HG03103 (cell line): ENCODE measurements around the gene WIZ.
"Not testable (repeated sequence)": the region's sequence is repeated elsewhere in the genome, so short reads cannot be mapped to it uniquely, and the experiment has no call there.

Experiments used
- ATAC-seq: cut with Tn5 transposase; IDR thresholded peaks from one replicate; pipeline ENCODE4 v1.9.1; 2021; ENCODE audit warnings: low read depth; ENCODE audit not compliant: unreplicated experiment

Gene WIZ, protein sequence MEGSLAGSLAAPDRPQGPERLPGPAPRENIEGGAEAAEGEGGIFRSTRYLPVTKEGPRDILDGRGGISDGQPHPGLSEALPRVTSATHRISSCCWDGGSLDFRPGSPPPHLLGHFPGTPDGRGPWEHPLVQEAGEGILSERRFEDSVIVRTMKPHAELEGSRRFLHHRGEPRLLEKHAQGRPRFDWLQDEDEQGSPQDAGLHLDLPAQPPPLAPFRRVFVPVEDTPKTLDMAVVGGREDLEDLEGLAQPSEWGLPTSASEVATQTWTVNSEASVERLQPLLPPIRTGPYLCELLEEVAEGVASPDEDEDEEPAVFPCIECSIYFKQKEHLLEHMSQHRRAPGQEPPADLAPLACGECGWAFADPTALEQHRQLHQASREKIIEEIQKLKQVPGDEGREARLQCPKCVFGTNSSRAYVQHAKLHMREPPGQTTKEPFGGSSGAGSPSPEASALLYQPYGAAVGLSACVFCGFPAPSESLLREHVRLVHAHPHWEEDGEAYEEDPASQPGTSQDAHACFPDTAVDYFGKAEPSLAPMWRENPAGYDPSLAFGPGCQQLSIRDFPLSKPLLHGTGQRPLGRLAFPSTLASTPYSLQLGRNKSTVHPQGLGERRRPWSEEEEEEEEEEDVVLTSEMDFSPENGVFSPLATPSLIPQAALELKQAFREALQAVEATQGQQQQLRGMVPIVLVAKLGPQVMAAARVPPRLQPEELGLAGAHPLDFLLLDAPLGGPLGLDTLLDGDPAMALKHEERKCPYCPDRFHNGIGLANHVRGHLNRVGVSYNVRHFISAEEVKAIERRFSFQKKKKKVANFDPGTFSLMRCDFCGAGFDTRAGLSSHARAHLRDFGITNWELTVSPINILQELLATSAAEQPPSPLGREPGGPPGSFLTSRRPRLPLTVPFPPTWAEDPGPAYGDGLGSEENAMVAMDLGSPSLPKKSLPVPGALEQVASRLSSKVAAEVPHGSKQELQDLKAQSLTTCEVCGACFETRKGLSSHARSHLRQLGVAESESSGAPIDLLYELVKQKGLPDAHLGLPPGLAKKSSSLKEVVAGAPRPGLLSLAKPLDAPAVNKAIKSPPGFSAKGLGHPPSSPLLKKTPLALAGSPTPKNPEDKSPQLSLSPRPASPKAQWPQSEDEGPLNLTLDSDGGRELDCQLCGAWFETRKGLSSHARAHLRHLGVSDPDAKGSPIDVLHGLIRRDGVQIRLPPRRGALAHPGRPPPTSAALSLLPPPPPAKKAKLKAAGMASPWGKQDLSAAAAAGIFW (N-terminal part only)

DNA sequence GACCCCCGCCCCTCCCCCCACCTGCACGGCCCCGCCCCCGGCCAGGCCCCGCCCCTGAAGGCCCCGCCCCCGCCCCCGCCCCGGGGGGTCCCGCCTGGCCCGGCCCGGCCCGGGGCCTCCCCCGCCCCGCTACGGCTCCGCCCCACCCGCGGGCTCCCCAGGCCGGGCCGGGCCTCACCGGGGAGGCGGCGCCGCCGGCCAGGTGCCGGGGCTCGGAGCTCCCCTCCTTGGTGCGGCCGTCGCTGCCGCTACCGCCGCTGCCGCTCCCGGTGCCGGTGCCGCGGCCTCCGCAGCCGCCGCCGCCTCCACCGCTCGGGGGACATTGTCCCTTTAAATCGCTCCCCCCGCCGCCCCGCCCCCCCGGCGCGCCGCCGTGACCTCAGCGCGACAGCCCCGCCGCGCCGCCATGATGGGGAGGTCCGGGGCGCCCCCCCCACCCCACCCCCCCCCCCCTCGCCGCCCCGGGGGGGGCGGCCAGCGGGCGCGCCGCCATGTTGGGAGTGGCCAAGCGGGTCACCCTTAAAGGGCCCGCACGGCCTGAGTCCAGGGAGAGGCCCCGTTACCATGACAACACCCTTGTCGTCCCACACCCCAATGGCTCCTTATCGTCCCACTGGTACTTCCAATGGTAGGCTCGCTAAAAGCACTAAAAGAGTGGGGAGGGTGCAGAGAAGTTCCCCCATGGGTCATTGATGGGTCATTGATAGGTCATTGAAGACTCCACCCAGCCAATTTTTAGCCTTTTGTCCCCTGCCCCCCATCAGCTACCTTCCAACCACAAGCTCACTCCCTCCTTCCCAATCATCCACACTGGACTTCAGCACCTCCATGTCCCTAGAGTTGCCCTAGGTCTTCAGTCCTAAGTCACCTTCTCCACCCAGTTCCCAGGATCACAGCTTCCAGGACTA lies at the start of gene WIZ:
Gene WIZ, minus strand, starts transcription at position 337 of the 908 bp plus-strand sequence. CDS start 1,649 bp downstream, outside the sequence.
- no peak for ATAC-seq

DNA sequence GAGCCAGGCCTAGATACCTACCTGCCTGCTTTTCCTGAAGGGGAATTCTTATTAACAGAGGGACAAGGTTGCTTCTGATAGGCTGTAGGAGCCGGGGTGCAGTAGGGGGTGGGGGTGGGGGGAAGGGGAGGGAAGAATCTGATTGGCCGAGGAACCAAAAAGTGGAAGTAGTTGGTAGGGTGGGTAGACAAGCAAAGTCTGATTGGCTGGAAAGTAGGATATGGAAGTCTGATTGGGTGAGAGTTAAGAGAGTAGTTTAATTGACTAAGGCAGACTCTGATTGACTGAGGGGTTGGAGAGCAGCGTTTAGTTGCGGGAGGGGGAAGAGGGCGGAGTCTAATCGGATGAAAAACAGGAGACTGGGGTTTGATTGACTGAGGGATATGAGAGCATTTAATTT lies 49.2 kb upstream of the WIZ start:
- ATAC-seq, result no peak

DNA sequence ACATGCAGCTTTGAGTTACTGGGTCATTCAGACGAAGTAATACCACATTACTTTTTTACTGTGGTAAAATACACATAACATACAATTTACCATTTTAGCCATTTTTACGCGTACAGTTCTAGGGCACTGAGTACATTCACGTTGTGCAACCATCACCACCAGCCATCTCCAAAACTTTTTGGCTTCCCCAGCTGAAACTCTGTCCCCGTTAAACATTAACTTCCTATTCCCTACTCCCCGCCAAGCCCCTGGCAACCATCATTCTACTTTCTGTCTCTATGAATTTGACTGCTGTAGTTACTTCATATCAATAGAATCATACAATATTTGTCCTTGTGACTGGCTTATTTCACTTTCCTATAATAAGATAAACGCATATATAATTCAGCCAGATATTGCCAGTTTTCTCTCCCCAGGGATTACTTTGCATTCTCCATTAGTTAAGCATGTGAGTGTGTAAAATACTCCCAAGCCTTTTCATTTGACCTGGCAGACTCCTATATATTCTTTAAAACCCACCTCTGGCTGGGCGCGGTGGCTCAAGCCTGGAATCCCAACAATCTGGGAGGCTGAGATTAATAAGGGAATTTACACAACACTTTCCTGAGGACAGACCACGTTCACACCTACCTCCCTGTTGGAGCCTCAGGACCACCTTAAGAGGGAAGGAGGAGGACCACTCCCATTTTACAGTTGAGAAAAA lies 48.6 kb upstream of the WIZ start:
- ATAC-seq, result no peak

DNA sequence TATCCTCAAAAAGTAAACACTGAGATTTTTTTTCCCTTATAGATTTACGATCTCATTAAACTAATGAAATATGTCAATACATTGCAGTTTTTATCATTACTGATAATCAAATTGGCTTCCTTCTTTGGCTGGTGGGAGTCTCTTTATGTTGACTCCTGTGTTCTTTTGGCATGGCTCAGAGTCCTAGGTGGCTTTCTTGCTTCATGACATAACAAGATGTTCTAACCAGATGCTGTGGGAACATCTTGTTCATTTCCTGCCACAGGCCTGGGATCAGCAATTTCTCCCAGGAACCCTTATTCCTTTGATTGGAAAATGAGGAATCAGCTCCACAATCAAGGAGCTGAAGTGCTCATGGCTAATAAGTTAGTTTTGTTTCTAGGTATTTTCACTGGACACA lies 45.4 kb upstream of the WIZ start:
- ATAC-seq, result no peak

- ATAC-seq, result no peak
Measured at GRCh38 chr19:15488489-15489226, 38.9 kb upstream of the WIZ start.

DNA sequence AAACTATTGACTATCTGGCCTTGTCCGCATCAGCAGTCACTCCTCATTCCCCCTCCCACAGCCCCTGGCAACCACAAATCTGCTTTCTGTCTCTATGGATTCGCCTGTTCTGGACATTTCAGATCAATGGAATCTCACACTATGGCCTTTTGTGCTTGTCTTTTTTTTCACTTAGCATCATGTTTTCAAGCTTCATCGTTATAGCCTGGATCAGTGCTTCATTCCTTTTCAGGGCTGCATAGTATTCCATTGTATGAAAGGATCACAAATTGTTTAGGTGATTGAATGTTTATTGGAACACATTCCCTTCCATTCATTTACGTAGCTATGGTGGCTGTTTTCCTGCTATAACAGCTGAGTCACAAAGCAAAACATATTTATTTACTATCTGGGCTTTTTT lies 37.3 kb upstream of the WIZ start:
- ATAC-seq, result no peak

DNA sequence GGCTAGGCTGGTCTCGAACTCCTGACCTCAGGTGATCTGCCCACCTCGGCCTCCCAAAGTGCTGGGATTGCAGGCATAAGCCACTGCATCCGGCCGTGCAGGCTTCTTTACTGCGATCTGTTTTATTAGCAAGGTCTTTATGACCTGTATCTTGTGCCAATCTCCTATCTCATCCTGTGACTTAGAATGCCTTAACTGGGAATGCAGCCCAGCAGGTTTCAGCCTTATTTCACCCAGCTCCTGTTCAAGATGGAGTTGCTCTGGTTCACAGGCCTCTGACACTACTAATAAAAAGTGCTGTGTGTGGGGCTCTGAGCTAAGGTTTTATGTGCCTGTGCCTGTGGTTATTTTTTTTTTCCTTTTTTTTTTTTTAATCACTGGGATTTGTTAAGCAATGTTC lies 36.0 kb upstream of the WIZ start:
- ATAC-seq, result not testable (repeated sequence)

GRCh38 chr19:15480996-15481395 lies 31.2 kb upstream of the WIZ start:
- ATAC-seq, result not testable (repeated sequence)

DNA sequence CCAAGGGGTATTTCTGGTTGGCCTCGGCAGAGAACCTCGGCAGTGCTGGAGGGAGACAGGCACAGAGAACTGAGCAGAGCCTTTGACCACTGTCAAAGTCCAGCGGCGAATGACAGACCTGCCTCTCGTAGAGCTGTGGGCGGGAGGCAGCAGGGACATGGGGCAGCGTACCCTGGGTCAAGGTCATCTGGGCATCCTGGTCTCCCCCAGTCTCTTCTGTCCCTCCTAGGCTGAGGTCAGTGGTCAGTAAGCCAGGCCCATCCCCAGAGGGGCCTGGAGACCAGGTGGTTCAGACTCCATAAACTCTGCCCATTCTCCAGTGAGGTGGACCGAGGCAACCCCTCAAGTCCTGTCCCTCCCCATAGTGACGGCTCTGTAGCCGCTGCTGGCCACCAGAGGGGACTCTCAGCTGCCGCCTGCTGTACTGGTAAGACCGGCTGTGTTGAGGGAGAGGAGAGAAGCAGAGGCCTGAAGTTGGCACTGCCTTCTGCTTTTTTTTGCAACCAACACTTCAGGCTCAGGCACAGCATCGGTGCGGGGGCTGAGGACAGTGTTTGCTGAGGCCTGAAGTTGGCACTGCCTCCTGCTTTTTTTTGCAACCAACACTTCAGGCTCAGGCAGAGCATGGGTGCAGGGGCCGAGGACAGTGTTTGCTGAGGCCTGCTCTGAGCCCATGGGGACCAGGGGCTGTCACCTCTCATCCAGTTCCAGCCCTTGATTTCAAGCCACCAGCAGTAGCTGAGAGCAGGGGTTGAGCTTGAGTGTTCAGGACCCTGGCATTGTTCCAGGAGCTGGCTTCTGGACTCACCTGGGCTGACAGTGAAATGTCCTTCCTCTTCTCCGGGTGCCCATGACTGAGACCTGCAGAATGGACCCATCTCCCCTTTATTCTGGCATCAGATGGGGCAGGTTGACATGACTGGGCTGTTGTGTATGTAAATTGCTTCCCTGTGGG lies 29.9 kb upstream of the WIZ start, which contains the start of gene PGLYRP2:
Gene PGLYRP2, minus strand, starts transcription at position 111 of the 955 bp plus-strand sequence. CDS start 130 bp downstream, outside the sequence.
- ATAC-seq, result no peak

DNA sequence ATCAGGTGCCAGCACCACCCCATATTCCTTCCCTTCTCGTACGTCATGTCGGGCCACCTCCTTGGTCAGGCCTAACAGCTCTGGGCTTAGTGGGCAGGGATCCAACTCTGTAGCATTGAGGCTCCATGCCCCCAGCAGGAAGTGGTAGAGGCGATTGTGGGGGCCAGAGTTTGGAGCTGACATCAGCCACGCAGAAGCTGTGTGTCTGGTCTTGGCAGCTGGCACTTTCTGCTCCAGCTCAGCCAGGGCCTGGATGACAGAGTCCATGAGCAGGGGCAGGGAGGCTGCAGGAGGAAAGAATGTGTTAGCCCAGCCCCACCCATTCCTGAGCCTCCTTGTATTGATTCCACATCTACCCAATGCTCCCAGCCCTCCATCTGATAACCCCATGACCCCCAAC lies 26.6 kb upstream of the WIZ start:
- no peak for ATAC-seq

DNA sequence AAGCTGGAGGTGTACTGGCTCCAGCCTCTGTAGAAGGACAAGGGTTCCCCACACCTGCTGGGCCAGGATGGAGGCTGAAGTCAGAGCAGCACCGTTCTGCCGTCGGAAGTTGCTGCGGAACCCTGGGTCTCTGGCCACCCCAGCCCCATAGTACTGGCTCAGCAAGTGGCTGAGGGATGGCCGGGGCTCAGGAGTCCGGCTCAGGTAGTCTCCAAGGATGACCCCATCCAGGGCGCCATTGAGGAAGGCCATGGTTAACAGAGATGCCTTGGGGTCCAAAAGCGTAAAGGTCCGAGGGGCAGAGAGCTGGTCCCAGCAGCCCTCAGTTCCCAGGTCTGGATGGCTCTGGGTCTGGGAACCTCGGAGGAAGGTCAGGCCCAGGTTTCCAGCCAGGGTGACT lies 25.9 kb upstream of the WIZ start:
- no peak for ATAC-seq

- no peak for ATAC-seq
Measured at GRCh38 chr19:15475169-15475568, 25.4 kb upstream of the WIZ start.

DNA sequence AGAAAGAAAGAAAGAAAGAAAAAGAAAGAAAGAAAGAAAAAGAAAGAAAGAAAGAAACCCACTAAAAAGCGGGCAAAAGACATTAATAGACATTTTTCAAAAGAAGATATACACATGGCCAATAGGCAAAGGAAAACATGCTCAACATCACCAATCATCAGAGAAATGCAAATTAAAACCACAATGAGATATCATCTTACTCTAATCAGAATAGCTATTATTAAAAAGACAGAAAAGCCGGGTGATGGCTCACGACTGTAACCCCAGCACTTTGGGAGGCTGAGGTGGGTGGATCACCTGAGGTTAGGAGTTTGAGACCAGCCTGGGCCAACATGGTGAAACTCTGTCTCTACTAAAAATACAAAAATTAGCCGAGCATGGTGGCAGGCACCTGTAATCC lies 24.1 kb upstream of the WIZ start:
- ATAC-seq, result not testable (repeated sequence)

GRCh38 chr19:15471639-15472101 lies 21.9 kb upstream of the WIZ start:
- ATAC-seq, result no peak

DNA sequence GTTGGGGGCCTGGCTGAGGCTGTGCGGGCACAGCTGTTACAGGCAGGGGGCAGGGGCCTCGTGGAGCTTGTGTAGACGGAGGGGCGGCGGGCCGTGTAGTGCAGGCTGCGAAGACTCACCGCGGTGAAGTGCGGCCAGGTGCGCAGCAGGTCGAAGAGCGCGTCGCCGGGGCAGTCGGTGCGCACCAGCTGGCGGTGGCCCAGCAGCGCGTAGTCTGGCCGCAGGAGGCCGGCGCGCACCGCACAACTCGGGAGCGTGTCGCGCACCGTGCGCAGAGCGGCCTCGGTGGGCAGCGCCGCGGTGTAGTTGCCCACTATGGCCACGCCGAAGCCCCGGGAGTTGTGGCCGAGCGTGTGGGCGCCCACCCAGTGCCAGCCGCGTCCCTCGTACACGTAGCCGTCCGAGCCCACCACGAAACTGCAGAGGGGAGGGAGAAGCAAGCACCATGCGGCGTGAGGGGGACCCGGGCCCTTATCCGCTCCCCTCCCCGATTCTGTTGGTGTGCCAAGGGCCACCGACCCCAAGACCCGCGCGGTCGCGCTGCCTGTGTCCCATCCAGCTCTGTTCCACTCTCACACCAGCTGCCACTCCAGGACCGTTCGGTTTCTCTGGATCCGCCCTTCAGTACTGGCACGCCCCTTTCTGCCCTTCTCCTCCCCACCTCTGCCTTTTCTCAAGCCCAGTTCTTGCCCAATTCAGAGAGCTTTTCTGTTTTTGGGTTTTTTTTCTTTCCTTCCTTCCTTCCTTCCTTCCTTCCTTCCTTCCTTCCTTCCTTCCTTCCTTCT lies 19.9 kb upstream of the WIZ start:
- ATAC-seq, result no peak
